ENCODE data around the gene ARMC7. TPM values are rescaled to one million over a fixed set of nuclear protein-coding genes. Genes with fewer than 3 reads are reported as not detected.

The ARMC7 gene
- total and polyA plus RNA-seq, 2 of the 13 experiments (the other 11 are each of a cell fraction or from before 2014, with no cell fraction given), result 3.9 to 4.2 TPM

DNA sequence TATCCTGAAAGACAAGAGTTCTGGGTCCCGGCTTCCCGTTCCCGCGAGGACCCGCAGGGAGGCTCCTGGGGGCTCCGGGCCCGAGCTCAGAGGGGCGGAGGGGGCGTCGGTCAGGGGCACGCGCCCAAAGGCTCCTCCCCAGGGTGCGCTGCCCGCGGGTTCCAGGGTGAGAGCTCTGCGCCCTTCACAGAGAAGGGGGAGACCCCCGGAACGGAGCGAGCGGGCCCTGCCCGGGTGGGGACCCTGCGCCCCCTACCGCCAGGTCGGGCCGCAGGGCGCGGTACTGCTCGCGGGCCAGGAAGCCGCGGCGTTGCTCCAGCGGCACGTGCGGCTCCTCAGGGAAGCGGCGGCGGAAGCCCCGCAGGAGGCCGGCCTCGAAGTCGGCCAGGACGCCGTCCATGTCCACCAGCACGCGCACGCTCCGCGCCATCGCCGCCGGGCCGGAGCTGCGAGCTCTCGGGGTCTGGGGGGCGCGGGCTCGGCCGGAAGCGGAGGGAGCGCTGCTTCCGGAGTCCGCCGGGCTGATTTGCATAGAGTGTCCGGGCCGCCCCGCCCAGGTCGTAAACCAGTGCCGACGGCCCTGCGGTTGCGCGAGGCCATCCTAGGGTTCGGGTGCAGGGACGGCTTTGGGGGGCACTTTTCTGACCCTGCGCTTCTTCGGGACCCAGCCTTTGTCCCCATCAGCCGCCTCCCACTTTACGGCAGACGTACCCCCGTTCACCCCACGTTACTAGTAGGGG lies 21.7 kb downstream of the ARMC7 start, which contains the start of gene NT5C (continued):
- TF ChIP-seq, protein P1, sequence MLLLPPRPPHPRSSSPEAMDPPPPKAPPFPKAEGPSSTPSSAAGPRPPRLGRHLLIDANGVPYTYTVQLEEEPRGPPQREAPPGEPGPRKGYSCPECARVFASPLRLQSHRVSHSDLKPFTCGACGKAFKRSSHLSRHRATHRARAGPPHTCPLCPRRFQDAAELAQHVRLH (CRISPR knock-in tag; IDR thresholded peaks at IDR 0.05; ENCODE audit: borderline replicate concordance, low read depth), result peak; percentile 38; the same call in 1 of the 2 replicates
- TF ChIP-seq HNRNPLL (IDR thresholded peaks at IDR 0.05; ENCODE audit: low read depth, low read length, poor library complexity, severe bottlenecking) (peak; percentile 94), HDAC2 (CRISPR knock-in tag; IDR thresholded peaks at IDR 0.05) (no peak; the same call in 1 of the 2 replicates), TGIF2 (CRISPR knock-in tag; IDR thresholded peaks at IDR 0.05) (0 out of 2 replicates have a peak, but pooled peaks have one; percentile 29), ZC3H13 (CRISPR knock-in tag; IDR thresholded peaks at IDR 0.05) (peak; percentile 92), ZNF256 (CRISPR knock-in tag; conservative IDR thresholded peaks at IDR 0.05) (0 out of 2 replicates have a peak, but pooled peaks have one; percentile 40), SMARCE1 (IDR thresholded peaks at IDR 0.05; ENCODE audit: borderline replicate concordance) (no peak), STAT5B (CRISPR knock-in tag; IDR thresholded peaks at IDR 0.05) (peak; percentile 82; the same call in 1 of the 2 replicates), SRY (CRISPR knock-in tag; IDR thresholded peaks at IDR 0.05) (peak; percentile 85; the same call in 1 of the 2 replicates), ZFP90 (CRISPR knock-in tag; IDR thresholded peaks at IDR 0.05; ENCODE audit: borderline replicate concordance) (no peak; the same call in 1 of the 2 replicates), YEATS2 (CRISPR knock-in tag; IDR thresholded peaks at IDR 0.05; ENCODE audit: borderline replicate concordance) (peak; percentile 63), CREB1 (IDR thresholded peaks at IDR 0.05) (no peak), CREB1 (CRISPR knock-in tag; IDR thresholded peaks at IDR 0.05) (no peak), NPAS2 (CRISPR knock-in tag; IDR thresholded peaks at IDR 0.05; ENCODE audit: borderline replicate concordance) (no peak), ZBTB38 (CRISPR knock-in tag; IDR thresholded peaks at IDR 0.05) (peak; percentile 72; the same call in 1 of the 2 replicates), PLRG1 (conservative IDR thresholded peaks at IDR 0.05) (no peak), ZBTB20 (CRISPR knock-in tag; IDR thresholded peaks at IDR 0.05; ENCODE audit: borderline replicate concordance, low read depth) (no peak; the same call in 1 of the 2 replicates)
- TF ChIP-seq, protein P2, sequence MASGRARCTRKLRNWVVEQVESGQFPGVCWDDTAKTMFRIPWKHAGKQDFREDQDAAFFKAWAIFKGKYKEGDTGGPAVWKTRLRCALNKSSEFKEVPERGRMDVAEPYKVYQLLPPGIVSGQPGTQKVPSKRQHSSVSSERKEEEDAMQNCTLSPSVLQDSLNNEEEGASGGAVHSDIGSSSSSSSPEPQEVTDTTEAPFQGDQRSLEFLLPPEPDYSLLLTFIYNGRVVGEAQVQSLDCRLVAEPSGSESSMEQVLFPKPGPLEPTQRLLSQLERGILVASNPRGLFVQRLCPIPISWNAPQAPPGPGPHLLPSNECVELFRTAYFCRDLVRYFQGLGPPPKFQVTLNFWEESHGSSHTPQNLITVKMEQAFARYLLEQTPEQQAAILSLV (CRISPR knock-in tag; IDR thresholded peaks at IDR 0.05; ENCODE audit: borderline replicate concordance), result peak; percentile 86; the same call in 1 of the 2 replicates
- TF ChIP-seq, protein P3, sequence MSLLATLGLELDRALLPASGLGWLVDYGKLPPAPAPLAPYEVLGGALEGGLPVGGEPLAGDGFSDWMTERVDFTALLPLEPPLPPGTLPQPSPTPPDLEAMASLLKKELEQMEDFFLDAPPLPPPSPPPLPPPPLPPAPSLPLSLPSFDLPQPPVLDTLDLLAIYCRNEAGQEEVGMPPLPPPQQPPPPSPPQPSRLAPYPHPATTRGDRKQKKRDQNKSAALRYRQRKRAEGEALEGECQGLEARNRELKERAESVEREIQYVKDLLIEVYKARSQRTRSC (CRISPR knock-in tag; IDR thresholded peaks at IDR 0.05; ENCODE audit: low read depth), result peak; percentile 46; the same call in 1 of the 2 replicates
- TF ChIP-seq, protein P4, sequence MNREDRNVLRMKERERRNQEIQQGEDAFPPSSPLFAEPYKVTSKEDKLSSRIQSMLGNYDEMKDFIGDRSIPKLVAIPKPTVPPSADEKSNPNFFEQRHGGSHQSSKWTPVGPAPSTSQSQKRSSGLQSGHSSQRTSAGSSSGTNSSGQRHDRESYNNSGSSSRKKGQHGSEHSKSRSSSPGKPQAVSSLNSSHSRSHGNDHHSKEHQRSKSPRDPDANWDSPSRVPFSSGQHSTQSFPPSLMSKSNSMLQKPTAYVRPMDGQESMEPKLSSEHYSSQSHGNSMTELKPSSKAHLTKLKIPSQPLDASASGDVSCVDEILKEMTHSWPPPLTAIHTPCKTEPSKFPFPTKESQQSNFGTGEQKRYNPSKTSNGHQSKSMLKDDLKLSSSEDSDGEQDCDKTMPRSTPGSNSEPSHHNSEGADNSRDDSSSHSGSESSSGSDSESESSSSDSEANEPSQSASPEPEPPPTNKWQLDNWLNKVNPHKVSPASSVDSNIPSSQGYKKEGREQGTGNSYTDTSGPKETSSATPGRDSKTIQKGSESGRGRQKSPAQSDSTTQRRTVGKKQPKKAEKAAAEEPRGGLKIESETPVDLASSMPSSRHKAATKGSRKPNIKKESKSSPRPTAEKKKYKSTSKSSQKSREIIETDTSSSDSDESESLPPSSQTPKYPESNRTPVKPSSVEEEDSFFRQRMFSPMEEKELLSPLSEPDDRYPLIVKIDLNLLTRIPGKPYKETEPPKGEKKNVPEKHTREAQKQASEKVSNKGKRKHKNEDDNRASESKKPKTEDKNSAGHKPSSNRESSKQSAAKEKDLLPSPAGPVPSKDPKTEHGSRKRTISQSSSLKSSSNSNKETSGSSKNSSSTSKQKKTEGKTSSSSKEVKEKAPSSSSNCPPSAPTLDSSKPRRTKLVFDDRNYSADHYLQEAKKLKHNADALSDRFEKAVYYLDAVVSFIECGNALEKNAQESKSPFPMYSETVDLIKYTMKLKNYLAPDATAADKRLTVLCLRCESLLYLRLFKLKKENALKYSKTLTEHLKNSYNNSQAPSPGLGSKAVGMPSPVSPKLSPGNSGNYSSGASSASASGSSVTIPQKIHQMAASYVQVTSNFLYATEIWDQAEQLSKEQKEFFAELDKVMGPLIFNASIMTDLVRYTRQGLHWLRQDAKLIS (CRISPR knock-in tag; IDR thresholded peaks at IDR 0.05), result no peak
- TF ChIP-seq, protein P5, sequence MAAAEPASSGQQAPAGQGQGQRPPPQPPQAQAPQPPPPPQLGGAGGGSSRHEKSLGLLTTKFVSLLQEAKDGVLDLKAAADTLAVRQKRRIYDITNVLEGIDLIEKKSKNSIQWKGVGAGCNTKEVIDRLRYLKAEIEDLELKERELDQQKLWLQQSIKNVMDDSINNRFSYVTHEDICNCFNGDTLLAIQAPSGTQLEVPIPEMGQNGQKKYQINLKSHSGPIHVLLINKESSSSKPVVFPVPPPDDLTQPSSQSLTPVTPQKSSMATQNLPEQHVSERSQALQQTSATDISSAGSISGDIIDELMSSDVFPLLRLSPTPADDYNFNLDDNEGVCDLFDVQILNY (CRISPR knock-in tag; conservative IDR thresholded peaks at IDR 0.05), result 0 out of 2 replicates have a peak, but pooled peaks have one; percentile 47
- TF ChIP-seq, protein P6, sequence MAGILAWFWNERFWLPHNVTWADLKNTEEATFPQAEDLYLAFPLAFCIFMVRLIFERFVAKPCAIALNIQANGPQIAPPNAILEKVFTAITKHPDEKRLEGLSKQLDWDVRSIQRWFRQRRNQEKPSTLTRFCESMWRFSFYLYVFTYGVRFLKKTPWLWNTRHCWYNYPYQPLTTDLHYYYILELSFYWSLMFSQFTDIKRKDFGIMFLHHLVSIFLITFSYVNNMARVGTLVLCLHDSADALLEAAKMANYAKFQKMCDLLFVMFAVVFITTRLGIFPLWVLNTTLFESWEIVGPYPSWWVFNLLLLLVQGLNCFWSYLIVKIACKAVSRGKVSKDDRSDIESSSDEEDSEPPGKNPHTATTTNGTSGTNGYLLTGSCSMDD (CRISPR knock-in tag; IDR thresholded peaks at IDR 0.05), result no peak; the same call in 1 of the 2 replicates
